Glomerular visceral epithelial cell (primary cell): ENCODE measurements around the gene RAB30.
"Not testable (repeated sequence)": the region's sequence is repeated elsewhere in the genome, so short reads cannot be mapped to it uniquely, and the experiment has no call there.

ENCODE experiments used
- DNase-seq: peaks from one replicate; pipeline ENCODE4 v3.0.0-alpha.2; 2016; ENCODE audit errors: extremely low spot score

The RAB30 gene

GRCh38 chr11:82944198-82944597 lies 127.5 kb downstream of the RAB30 start:
- DNase-seq = no peak

- DNase-seq = not testable (repeated sequence)
These were observed 128.3 kb downstream of the RAB30 start for GRCh38 chr11:82943430-82943829.

- no peak for DNase-seq
These were observed 129.3 kb downstream of the RAB30 start for GRCh38 chr11:82942376-82942775.

DNA sequence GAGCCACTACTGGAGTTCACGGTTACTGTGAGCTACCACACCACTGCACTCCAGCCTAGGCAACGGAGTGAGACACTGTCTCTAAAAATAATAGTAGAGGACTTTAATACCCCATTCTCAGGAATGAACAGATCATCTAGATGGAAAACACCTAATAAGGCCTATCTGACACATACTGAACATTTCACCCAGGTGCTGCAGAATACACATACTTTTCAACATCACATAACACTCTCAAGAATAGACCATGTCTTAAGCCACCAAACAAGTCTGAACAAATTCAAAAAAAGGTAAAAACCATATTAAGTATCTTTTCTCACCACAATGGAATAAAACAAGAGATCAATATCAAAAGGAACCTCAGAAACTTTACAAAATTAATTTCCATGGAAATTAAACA lies 132.2 kb downstream of the RAB30 start:
- no peak for DNase-seq

DNA sequence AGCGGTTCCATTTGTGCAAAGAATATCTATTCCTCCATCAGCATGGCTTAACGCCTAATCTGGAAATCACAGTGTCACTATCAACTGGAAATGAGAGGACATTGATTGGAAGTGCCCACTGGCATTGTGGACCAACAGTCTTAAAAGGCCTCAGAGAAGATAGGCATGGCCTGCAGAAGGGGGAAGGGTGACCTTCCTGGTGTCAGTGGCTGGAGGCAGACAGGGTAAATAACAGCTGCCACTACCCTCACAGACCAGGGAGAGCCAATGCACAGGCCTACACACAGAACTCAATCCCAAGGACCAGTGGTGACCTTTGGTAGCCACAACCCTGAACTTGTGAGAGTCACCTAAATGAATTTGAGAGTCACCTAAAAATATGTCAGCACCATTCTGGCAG lies 134.1 kb downstream of the RAB30 start:
- DNase-seq = no peak

DNA sequence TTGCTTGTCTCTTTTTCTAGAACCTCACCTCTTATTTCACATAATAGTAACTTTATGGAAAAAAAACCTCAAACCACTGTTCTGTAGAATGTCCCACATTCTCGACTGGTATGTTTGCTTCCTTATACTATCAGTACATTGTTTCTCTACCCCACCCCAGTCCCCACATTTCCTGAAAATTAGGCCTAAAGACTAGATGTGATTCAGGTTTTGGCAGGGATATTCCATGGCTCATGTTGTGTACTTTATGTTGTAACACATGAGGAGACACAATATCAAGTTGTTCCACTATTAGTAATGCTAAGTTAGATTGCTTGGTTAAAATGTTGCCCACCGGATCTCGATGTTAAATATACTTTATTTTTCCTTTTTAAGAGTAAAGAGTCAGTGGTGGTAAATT lies 135.4 kb downstream of the RAB30 start:
- no peak for DNase-seq

DNA sequence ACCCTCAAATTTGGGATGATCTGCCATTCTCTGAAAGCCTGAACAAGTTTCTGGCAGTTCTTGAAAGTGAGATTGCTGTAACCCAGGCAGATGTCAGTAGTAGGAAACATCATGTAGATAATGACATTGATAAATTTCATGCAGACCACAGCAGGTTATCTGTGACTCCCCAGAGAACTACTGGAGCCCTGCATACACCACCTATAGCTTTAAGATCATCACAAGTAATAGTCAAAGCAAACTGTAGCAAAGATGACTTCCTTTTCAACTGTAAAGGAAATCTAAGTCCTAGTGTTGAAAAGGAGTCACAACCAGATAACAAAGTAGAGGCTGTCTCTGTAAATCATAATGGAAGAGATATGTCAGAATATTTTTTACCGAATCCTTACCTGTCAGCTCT lies 139.1 kb downstream of the RAB30 start:
- no peak for DNase-seq

- DNase-seq = no peak
These were observed 141.0 kb downstream of the RAB30 start for GRCh38 chr11:82930734-82931133.

GRCh38 chr11:82930229-82930628 lies 141.5 kb downstream of the RAB30 start:
- DNase-seq = no peak

DNA sequence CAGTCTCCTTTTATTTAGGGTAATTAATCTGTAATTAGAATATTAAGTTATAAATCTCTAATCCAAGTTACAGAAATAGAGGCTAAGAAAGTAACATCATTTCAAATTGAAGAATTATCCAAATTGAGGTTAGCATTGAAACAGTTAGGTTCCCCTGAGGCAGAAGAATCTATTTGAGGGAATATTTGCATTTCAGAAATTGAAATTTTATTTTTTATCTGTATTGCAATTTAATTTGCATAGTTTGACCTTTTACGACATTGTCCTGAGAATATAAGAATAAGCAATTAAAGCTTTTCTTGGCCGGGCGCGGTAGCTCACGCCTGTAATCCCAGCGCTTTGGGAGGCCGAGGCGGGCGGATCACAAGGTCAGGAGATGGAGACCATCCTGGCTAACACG lies 142.6 kb downstream of the RAB30 start:
- no peak for DNase-seq

GRCh38 chr11:82927264-82927880 lies 144.3 kb downstream of the RAB30 start:
- peak; percentile 57 for DNase-seq

GRCh38 chr11:82924522-82925224 lies 147.0 kb downstream of the RAB30 start:
- DNase-seq = no peak
